Gastrocnemius medialis (tissue), 4 donors: ENCODE measurements around the gene HNRNPR. TPM values are rescaled to one million over a fixed set of nuclear protein-coding genes. Genes with fewer than 3 reads are reported as not detected.

Experiments used
- ATAC-seq, 2 donors: fragments of 150-250 bp; one replicate each; pipeline ENCODE4 v1.9.1; 2016
- DNase-seq, 2 donors: peaks; one replicate each; pipeline ENCODE4 v3.0.0-alpha.2; 2019
- H3K27ac ChIP-seq, 4 donors: fragments of 200-600 bp; sonication (generic); 1 replicate in 1 of 4; 2 replicates in 3 of 4; pipeline ENCODE4 v1.5.1; 2016 to 2018; ENCODE audit warnings: mild to moderate bottlenecking in 2 of 4, moderate library complexity in 1 of 4
- H3K27me3 ChIP-seq, 3 donors: fragments of 200-600 bp; sonication (generic) in 2 of 3; 1 replicate in 1 of 3; 2 replicates in 2 of 3; pipeline versions ENCODE4 v1.5.1 to v1.6.0; 2016 to 2019; ENCODE audit warnings: mild to moderate bottlenecking in 1 of 3, moderate library complexity in 1 of 3
- H3K36me3 ChIP-seq, 2 donors: fragments of 200-600 bp; sonication (generic) in 1 of 2; one replicate each; pipeline ENCODE4 v1.5.1; 2017 to 2018
- H3K4me1 ChIP-seq, 2 donors: fragments of 200-600 bp; sonication (generic) in 1 of 2; one replicate each; pipeline ENCODE4 v1.5.1; 2016 to 2017; ENCODE audit warnings: mild to moderate bottlenecking in 2 of 2
- H3K4me3 ChIP-seq, 4 donors: fragments of 200-600 bp; sonication (generic) in 3 of 4; 1 replicate in 1 of 4; 2 replicates in 3 of 4; pipeline ENCODE4 v1.5.1; 2016 to 2019; ENCODE audit warnings: mild to moderate bottlenecking in 2 of 4
- H3K9me3 ChIP-seq, 3 donors: fragments of 200-600 bp; sonication (generic) in 2 of 3; 1 replicate in 1 of 3; 2 replicates in 2 of 3; pipeline ENCODE4 v1.5.1; 2016 to 2019
- POLR2A ChIP-seq, 2 donors: fragments of 450-650 bp; IDR thresholded peaks; one replicate each; pipeline ENCODE4 v1.6.1; 2017; ENCODE audit warnings: antibody characterized with exemption in 2 of 2, mild to moderate bottlenecking in 2 of 2, moderate library complexity in 2 of 2
- in situ Hi-C, 4 donors: fragments of 200-750 bp; cut with MboI; loops; one replicate each; pipeline versions ENCODE4 v1.15.0 to v1.8.0; 2017; ENCODE audit warnings: low sequenced_read_pairs in 4 of 4
- intact Hi-C: fragments of 100-400 bp; cut with DNase I; formaldehyde crosslinking; loops from one replicate; pipeline ENCODE4 v1.15.1; 2023; ENCODE audit warnings: low total_unique reads
- total RNA-seq, 4 donors: library from RNA; depleted of rRNA; stranded (reverse); fragments of >200 nt; gene quantifications; one replicate each; pipeline versions ENCODE4 v1.1.0 to v1.2.3, GENCODE V29; 2016
- TF ChIP-seq, protein P1 (sequence below), 5 experiments: fragments of 450-650 bp in 3 of 5; fragments of 200-600 bp in 2 of 5; sonication (generic) in 2 of 5; IDR thresholded peaks in 4 of 5; conservative IDR thresholded peaks in 1 of 5; 1 replicate in 4 of 5; 2 replicates in 1 of 5; pipeline ENCODE4 v1.5.1; 2016 to 2019; ENCODE audit warnings: antibody characterized with exemption in 5 of 5, mild to moderate bottlenecking in 3 of 5, moderate library complexity in 3 of 5

The HNRNPR gene
- total RNA-seq, 4 donors from 2014 or later: 36.5 to 56.3 (median 44.5) TPM

DNA sequence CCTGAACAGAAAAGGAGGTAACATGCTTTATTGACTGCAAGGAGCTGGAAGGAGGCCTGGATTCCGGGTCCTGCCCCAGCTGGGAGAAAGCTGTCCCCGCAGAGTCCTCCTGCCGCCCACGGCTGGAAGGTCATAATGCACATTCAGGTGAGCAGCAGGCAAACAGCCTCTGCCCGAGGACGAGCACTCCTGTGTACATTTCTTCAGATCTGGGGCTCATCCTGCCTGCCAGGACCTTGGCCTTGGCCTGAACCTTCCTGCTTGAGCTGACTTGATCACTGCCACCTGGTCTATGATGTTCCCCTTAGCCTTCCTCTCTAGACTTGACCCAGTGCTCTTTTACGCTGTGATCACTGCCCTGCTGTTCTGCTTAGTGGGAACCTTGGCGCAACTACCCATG is 43.4 kb upstream of the HNRNPR start:
- Histone ChIP-seq H3K27ac (no peak overlapping the region), H3K36me3 (peaks cover 0 to 19% of the 10 kb centered on the region in 2 donors), H3K27me3 (no peaks in the 10 kb centered on the region), H3K4me3 (no peak overlapping the region), H3K4me1 (peaks cover 5 to 14% of the 10 kb centered on the region in 2 donors), H3K9me3 (no peaks in the 10 kb centered on the region)
- DNase-seq: no peak
- TF ChIP-seq POLR2A (IDR thresholded peaks at IDR 0.05): no peak
- TF ChIP-seq, protein P1, sequence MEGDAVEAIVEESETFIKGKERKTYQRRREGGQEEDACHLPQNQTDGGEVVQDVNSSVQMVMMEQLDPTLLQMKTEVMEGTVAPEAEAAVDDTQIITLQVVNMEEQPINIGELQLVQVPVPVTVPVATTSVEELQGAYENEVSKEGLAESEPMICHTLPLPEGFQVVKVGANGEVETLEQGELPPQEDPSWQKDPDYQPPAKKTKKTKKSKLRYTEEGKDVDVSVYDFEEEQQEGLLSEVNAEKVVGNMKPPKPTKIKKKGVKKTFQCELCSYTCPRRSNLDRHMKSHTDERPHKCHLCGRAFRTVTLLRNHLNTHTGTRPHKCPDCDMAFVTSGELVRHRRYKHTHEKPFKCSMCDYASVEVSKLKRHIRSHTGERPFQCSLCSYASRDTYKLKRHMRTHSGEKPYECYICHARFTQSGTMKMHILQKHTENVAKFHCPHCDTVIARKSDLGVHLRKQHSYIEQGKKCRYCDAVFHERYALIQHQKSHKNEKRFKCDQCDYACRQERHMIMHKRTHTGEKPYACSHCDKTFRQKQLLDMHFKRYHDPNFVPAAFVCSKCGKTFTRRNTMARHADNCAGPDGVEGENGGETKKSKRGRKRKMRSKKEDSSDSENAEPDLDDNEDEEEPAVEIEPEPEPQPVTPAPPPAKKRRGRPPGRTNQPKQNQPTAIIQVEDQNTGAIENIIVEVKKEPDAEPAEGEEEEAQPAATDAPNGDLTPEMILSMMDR (IDR thresholded peaks at IDR 0.05 in 4 of 5, conservative IDR thresholded peaks at IDR 0.05 in 1 of 5): no peak
- in situ Hi-C loops: no loop called here
- ATAC-seq: no peak
- intact Hi-C loops: no loop called here

DNA sequence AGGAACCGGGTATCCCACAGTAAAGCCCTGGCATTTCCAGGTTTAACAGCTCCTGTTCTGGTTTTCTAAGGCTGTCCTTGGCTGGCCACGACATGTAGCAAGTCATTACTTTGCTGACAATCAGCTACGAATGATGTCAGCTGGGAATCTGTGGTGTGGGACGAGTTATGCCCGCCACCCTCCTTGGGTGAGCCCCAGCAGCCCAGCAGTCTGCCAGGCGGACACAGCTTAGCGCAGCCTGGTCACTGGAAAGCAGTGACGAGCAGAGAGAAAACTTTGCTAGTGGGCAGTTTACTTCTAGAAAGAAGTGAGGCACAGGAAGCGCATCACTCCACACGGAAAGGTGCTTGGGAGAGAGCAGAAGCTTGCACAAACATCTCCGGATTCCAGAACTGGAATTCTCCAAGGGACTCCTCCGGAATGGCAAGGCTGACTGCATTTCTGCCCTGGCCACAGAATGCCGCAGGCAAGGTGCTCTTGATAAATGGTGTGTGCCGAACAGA is 41.1 kb upstream of the HNRNPR start:
- Histone ChIP-seq H3K36me3 (peaks cover 0 to 29% of the 10 kb centered on the region in 2 donors), H3K27me3 (no peaks in the 10 kb centered on the region), H3K9me3 (no peaks in the 10 kb centered on the region), H3K4me1 (peaks cover 5 to 14% of the 10 kb centered on the region in 2 donors), H3K4me3 (no peak overlapping the region), H3K27ac (peak overlapping the region in 2 of 4 donors; percentile 66 to 72)
- in situ Hi-C loops (no loop called here), intact Hi-C loops (no loop called here)
- TF ChIP-seq POLR2A (IDR thresholded peaks at IDR 0.05): no peak
- TF ChIP-seq, protein P1 (IDR thresholded peaks at IDR 0.05 in 4 of 5, conservative IDR thresholded peaks at IDR 0.05 in 1 of 5): no peak
- ATAC-seq: no peak
- DNase-seq: no peak

DNA sequence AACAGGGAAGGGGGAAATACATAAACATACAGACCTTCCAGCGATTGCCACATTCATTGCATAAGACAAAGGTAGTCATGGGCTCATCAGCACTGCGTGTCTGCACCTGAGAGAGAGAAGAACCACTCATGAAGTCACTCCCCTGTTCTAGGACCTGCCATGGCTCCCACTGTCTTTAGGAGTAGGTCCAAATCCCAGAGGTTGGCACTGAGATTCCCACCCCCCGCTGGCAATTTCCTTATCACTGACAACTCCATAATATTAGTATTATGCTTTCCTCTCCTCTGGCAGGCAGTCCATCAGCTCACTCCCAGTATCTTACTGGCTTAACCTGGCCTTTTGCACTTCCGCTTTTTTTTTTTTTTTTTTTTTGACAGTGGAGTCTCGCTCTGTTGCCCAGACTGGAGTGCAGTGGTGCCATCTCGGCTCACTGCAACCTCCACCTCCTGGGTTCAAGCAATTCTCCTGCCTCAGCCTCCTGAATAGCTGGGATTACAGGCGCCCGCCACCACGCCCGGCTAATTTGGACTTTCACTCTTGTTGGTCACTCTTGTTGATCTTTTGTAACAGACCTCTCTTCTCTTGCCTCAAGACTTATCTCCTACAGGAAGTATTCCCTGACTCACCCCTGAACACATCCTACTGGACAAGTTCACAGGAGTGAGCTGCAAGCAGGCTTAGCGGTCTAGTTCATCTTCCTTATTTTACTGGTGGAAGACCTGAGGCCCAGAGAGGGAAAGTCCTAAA is 40.4 kb upstream of the HNRNPR start:
- peaks cover 0 to 29% of the 10 kb centered on the region in 2 donors for H3K36me3 ChIP-seq

DNA sequence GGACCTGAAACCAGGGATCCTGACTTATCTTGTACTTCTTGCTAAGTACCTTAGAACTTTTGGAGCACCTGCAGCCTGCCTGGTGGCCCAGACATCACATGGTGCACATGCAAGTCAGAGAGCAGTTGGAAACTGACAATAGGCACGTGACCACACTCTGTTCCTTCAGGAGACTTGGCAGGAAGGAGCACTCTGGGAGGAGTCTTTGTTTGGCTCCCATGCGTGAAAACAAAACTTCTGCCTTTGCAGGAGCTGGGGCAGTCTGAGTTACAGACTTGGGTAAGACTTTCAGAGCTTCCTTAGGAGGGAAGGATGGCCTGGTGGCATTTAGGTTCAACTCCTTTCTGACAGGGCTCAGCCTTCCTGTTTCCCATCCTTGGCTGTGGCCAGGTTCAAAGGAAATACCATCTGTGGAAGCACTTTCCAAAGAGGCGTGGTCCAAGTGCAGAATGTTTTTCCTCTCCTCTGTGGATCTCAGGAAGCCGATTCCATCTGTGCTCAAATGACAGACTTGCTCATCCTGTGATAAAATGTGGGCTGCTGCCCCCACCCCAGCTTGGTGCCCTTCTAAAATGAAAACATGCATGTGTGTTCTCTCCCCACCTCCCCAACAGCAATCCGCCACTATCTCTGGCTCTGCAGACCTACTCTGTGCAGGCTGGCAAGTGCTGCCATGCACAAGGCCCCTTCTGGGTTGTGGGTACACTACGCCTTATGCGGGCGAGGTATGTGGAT is 39.7 kb upstream of the HNRNPR start:
- no peak for TF ChIP-seq POLR2A (IDR thresholded peaks at IDR 0.05)
- TF ChIP-seq, protein P1 (IDR thresholded peaks at IDR 0.05 in 4 of 5, conservative IDR thresholded peaks at IDR 0.05 in 1 of 5): no peak
- intact Hi-C loops: no loop called here
- Histone ChIP-seq H3K27ac (peak overlapping the region in 3 of 4 donors; percentile 36 to 72 (median 66)), H3K36me3 (peaks cover 0 to 29% of the 10 kb centered on the region in 2 donors), H3K27me3 (no peaks in the 10 kb centered on the region), H3K4me3 (no peak overlapping the region), H3K4me1 (peaks cover 5 to 14% of the 10 kb centered on the region in 2 donors), H3K9me3 (no peaks in the 10 kb centered on the region)
- peak in 1 of 2 donors; percentile 56 for DNase-seq
- peak; percentile 77 to 78 for ATAC-seq
- in situ Hi-C loops: no loop called here

More for the DNA sequence above, 40.4 kb upstream of the HNRNPR start:
- intact Hi-C loops: no loop called here
- H3K27me3 ChIP-seq: no peaks in the 10 kb centered on the region
- H3K9me3 ChIP-seq: no peaks in the 10 kb centered on the region
- in situ Hi-C loops: no loop called here
- H3K4me1 ChIP-seq: peaks cover 5 to 14% of the 10 kb centered on the region in 2 donors
- peak overlapping the region in 3 of 4 donors; percentile 36 to 72 (median 66) for H3K27ac ChIP-seq
- DNase-seq (no peak), ATAC-seq (no peak)
- no peak overlapping the region for H3K4me3 ChIP-seq
- TF ChIP-seq, protein P1 (IDR thresholded peaks at IDR 0.05 in 4 of 5, conservative IDR thresholded peaks at IDR 0.05 in 1 of 5): no peak
- no peak for TF ChIP-seq POLR2A (IDR thresholded peaks at IDR 0.05)
